Measurements from ENCODE around the gene RYR3. TPM values are rescaled to one million over a fixed set of nuclear protein-coding genes. Genes with fewer than 3 reads are reported as not detected.

RYR3 gene
- total and polyA plus RNA-seq, 2 of the 13 experiments (the other 11 are each of a cell fraction or from before 2014, with no cell fraction given) = not detected

DNA sequence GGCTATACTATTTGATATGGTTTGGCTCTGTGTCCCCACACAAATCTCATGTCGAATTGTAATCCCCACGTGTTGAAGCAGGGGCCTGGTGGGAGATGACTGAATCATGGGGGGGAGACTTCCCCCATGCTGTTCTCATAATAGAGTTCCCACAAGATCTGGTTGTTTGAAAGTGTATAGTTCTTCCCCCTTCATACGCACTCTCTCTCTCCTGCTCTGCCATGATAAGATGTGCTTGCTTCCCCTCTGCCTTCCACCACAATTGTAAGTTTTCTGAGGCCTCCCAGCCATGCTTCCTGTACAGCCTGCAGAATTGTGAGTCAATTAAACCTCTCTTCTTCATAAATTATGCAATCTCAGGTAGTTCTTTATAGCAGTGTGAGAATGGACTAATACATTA is 367.4 kb downstream of the RYR3 start (continued):
- no peak for TF ChIP-seq ZNF143 (CRISPR knock-in tag; IDR thresholded peaks at IDR 0.05)
- TF ChIP-seq, protein P1, sequence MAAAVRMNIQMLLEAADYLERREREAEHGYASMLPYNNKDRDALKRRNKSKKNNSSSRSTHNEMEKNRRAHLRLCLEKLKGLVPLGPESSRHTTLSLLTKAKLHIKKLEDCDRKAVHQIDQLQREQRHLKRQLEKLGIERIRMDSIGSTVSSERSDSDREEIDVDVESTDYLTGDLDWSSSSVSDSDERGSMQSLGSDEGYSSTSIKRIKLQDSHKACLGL (CRISPR knock-in tag; IDR thresholded peaks at IDR 0.05) = no peak
- no peak for TF ChIP-seq KDM5B (CRISPR knock-in tag; IDR thresholded peaks at IDR 0.05; ENCODE audit: borderline replicate concordance)

DNA sequence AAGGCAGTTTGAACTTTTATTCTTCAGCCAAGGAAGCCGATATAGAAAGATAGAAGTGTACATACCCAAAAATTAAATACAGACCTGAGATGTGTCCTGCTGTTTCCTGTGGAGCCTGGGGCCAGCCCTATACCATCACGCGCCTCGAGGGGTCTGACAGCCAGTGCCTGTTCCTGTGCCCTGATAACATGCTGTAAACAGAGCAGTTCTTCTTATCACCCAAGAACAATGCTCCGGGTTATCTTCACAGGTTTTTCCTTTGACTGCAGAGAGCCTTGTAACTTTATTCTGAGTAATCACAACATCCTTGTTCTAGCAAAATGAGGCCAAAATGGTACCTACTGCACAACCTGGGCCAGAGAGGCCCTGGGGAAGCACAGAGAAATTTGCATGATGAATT is 367.8 kb downstream of the RYR3 start:
- CTCF ChIA-PET (ENCODE audit: low intra/inter-chr PET ratio, low total read pairs) = no interaction called here
- Histone ChIP-seq H3K4me3 (replicated peaks in 1 of 3; ENCODE audit: insufficient read depth in 1 of 3, low read depth in 2 of 3, low read length in 3 of 3) (no peak overlapping the region), H3K4me1 (ENCODE audit: insufficient read depth, low read length) (no peaks in the 10 kb centered on the region), H2AFZ (ENCODE audit: low read length) (no peak overlapping the region), H3K9me3 (ENCODE audit: low read length) (no peaks in the 10 kb centered on the region), H3K4me2 (ENCODE audit: low read depth, low read length) (no peak overlapping the region), H3K9ac (ENCODE audit: insufficient read depth, low read depth, low read length) (no peak overlapping the region), H3K36me3 (replicated peaks in 1 of 2; ENCODE audit: control insufficient read depth in 1 of 2, insufficient read depth in 2 of 2, low read length in 2 of 2) (no peaks in the 10 kb centered on the region), H3K27ac (ENCODE audit: extremely low read length, insufficient read depth, low read length) (no peak overlapping the region), H3K79me2 (ENCODE audit: insufficient read depth, low read length) (no peaks in the 10 kb centered on the region), H4K20me1 (ENCODE audit: insufficient read depth, low read length) (no peaks in the 10 kb centered on the region), H3K27me3 (ENCODE audit: control insufficient read depth in 1 of 2, insufficient read depth in 2 of 2, low read length in 2 of 2) (peaks cover 0 to 16% of the 10 kb centered on the region in 2 experiments; a peak in 2 of 5 replicates)
- ATAC-seq (no peak), DNase-seq (ENCODE audit: low spot score) (no peak), FAIRE-seq (no peak)
- POLR2A ChIA-PET = no interaction called here
- in situ Hi-C loops (cut with HindIII; ENCODE audit: extremely low pct_ligation_motif_present, low pct_unique_long_range_greater_than_20kb) = no loop called here
- no peak for TF ChIP-seq NCOA2 (CRISPR knock-in tag; IDR thresholded peaks at IDR 0.05)
- no peak for TF ChIP-seq ZNF557 (CRISPR knock-in tag; IDR thresholded peaks at IDR 0.05)
- TF ChIP-seq FOXP1 (IDR thresholded peaks at IDR 0.05) = no peak
- TF ChIP-seq FOXP1 (CRISPR knock-in tag; IDR thresholded peaks at IDR 0.05) = no peak
- no peak for TF ChIP-seq ELF4 (CRISPR knock-in tag; IDR thresholded peaks at IDR 0.05; ENCODE audit: borderline replicate concordance)
- no peak for TF ChIP-seq TBX3 (IDR thresholded peaks at IDR 0.05; ENCODE audit: borderline replicate concordance)
- no peak for TF ChIP-seq NFIC (IDR thresholded peaks at IDR 0.05; ENCODE audit: low read length)
- no peak for TF ChIP-seq NFE2L1 (CRISPR knock-in tag; IDR thresholded peaks at IDR 0.05; ENCODE audit: borderline replicate concordance)
- TF ChIP-seq, protein P2, sequence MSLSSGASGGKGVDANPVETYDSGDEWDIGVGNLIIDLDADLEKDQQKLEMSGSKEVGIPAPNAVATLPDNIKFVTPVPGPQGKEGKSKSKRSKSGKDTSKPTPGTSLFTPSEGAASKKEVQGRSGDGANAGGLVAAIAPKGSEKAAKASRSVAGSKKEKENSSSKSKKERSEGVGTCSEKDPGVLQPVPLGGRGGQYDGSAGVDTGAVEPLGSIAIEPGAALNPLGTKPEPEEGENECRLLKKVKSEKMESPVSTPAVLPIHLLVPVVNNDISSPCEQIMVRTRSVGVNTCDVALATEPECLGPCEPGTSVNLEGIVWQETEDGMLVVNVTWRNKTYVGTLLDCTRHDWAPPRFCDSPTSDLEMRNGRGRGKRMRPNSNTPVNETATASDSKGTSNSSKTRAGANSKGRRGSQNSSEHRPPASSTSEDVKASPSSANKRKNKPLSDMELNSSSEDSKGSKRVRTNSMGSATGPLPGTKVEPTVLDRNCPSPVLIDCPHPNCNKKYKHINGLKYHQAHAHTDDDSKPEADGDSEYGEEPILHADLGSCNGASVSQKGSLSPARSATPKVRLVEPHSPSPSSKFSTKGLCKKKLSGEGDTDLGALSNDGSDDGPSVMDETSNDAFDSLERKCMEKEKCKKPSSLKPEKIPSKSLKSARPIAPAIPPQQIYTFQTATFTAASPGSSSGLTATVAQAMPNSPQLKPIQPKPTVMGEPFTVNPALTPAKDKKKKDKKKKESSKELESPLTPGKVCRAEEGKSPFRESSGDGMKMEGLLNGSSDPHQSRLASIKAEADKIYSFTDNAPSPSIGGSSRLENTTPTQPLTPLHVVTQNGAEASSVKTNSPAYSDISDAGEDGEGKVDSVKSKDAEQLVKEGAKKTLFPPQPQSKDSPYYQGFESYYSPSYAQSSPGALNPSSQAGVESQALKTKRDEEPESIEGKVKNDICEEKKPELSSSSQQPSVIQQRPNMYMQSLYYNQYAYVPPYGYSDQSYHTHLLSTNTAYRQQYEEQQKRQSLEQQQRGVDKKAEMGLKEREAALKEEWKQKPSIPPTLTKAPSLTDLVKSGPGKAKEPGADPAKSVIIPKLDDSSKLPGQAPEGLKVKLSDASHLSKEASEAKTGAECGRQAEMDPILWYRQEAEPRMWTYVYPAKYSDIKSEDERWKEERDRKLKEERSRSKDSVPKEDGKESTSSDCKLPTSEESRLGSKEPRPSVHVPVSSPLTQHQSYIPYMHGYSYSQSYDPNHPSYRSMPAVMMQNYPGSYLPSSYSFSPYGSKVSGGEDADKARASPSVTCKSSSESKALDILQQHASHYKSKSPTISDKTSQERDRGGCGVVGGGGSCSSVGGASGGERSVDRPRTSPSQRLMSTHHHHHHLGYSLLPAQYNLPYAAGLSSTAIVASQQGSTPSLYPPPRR (CRISPR knock-in tag; IDR thresholded peaks at IDR 0.05; ENCODE audit: borderline replicate concordance) = no peak
- TF ChIP-seq ZNF841 (CRISPR knock-in tag; IDR thresholded peaks at IDR 0.05; ENCODE audit: borderline replicate concordance) = no peak
- no peak for TF ChIP-seq ZNF549 (CRISPR knock-in tag; IDR thresholded peaks at IDR 0.05)
- no peak for TF ChIP-seq ELF1 (CRISPR knock-in tag; IDR thresholded peaks at IDR 0.05)
- no peak for TF ChIP-seq ZNF10 (CRISPR knock-in tag; IDR thresholded peaks at IDR 0.05; ENCODE audit: borderline replicate concordance, low read depth)
- TF ChIP-seq EP300 (IDR thresholded peaks at IDR 0.05; ENCODE audit: low read depth in 2 of 2, low read length in 2 of 2) = no peak
- no peak for TF ChIP-seq EP300 (CRISPR knock-in tag; IDR thresholded peaks at IDR 0.05; ENCODE audit: borderline replicate concordance)
- TF ChIP-seq MED13 (CRISPR knock-in tag; IDR thresholded peaks at IDR 0.05) = no peak
- no peak for TF ChIP-seq HNRNPUL1 (IDR thresholded peaks at IDR 0.05; ENCODE audit: low read depth, low read length)
- 35% methylated on average over 5 of the region's 5 CpGs for WGBS (ENCODE audit: low lambda C conversion rate)
- no TSS peak for BruUV-seq (replicated peaks)
- intact Hi-C loops (cut with micrococcal nuclease; ENCODE audit: unreplicated experiment) = no loop called here

Data from HepG2 (cell line).